Pancreas (tissue), 10 donors: ENCODE results near the gene ATP8A2. TPM values are rescaled to one million over a fixed set of nuclear protein-coding genes. Genes with fewer than 3 reads are reported as not detected.

Source experiments
- ATAC-seq, 4 donors: fragments of 200-7000 bp; cut with Tn5 transposase; one replicate each; pipeline versions ENCODE4 v1.8.0 to v1.9.1; 2020; ENCODE audit warnings: mild to moderate bottlenecking in 4 of 4, moderate library complexity in 4 of 4
- DNase-seq, 6 donors: peaks; one replicate each; pipeline ENCODE4 v3.0.0-alpha.2; 2020
- FAIRE-seq: peaks from 2 replicates; lab custom pipeline; 2012; peaks lifted over from hg19 to GRCh38; lab: Jason Lieb, UNC
- H3K27ac ChIP-seq, 4 donors: fragments of 200-600 bp; sonication (generic); 1 replicate in 3 of 4; 2 replicates in 1 of 4; pipeline versions ENCODE4 v1.5.0 to v1.8.0; 2020
- H3K27me3 ChIP-seq, 4 donors: fragments of 200-600 bp; one replicate each; pipeline ENCODE4 v1.8.0; 2021
- H3K36me3 ChIP-seq, 3 donors: fragments of 200-600 bp; sonication (generic) in 1 of 3; one replicate each; pipeline versions ENCODE4 v1.5.0 to v1.8.0; 2020 to 2021
- H3K4me1 ChIP-seq, 3 donors: fragments of 200-600 bp; one replicate each; pipeline ENCODE4 v1.8.0; 2021
- H3K4me3 ChIP-seq, 4 donors: fragments of 200-600 bp; sonication (generic) in 2 of 4; one replicate each; pipeline versions ENCODE4 v1.5.0 to v1.8.0; 2020 to 2021
- H3K9me3 ChIP-seq, 4 donors: fragments of 200-600 bp; one replicate each; pipeline ENCODE4 v1.8.0; 2021
- WGBS, 2 donors: extraction: QIAGEN DNeasy Blood & Tissue Kit; methylation state at CpG; one replicate each; pipeline ENCODE4 v1.1.7; 2013; 5-methylcytosine and 5-hydroxymethylcytosine counted together
- intact Hi-C, 3 donors: fragments of 100-400 bp; cut with DNase I; formaldehyde crosslinking; loops; one replicate each; pipeline versions ENCODE4 v1.11.1 to v1.14.2; 2022
- polyA plus RNA-seq, 2 donors: library from polyadenylated mRNA; stranded (reverse); fragments of 200-250 nt; gene quantifications; one replicate each; pipeline ENCODE4 v1.2.3, GENCODE V29; 2013
- total RNA-seq, 6 donors: library from RNA; stranded (reverse); fragmentation: NEBNext Ultra II Directional in 4 of 6; extraction: Animal tissue kit (Norgen Biotek cat#: 25700) in 4 of 6; gene quantifications; one replicate each; pipeline versions ENCODE4 v1.2.1 to v1.2.4, GENCODE V29; 2021 to 2023
- TF ChIP-seq, protein P1 (sequence below), 4 donors: fragments of 200-600 bp; sonication (generic) in 3 of 4; IDR thresholded peaks; one replicate each; pipeline versions ENCODE4 v1.5.0 to v1.8.0; 2021; ENCODE audit warnings: antibody characterized with exemption in 4 of 4
- donor health status: healthy with polysubstance abuse.
- donor health status: DM: no; HTN: no; CAD: no; lungs with moderate emphysema.
- donor health status: DM: no; HTN: no; CAD: no.
- donor health status: control.
- donor health status: control.
- donor health status: Bipolar disorder and iron deficiency.
- donor health status: DM: yes; HTN: yes; CAD: no.
- donor health status: DM: no; HTN: no; CAD: no.
- donor health status: DM: no; HTN: no; CAD: no.
- donor health status: DM: yes; HTN: yes; CAD: no.

ATP8A2 gene
- total and polyA plus RNA-seq, 8 donors, result 0.04 to 0.28 (median 0.14) TPM

DNA sequence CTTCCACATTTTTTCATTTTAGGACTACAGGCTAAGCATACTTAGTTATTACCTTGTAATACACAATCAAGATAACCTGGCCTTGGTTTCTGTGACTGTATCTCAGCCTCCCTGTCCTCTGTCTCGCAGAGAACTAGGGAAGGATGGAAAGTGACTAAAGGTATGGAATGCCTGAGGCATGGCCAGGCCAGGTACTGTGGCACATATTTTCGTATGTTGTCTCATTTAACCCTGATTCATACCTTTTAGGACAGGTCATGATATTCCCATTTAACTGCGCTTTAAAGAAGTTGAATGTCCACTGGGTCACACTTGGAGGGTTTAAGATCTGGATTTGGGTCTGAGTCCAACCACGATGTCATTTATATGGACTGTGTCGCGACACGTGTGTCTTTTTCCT, 357.4 kb downstream of the ATP8A2 start:
- DNase-seq (no peak), ATAC-seq (no peak), FAIRE-seq (no peak)
- peaks cover 0 to 10% (median 0%) of the 10 kb centered on the region in 3 donors for H3K4me1 ChIP-seq
- TF ChIP-seq, protein P1, sequence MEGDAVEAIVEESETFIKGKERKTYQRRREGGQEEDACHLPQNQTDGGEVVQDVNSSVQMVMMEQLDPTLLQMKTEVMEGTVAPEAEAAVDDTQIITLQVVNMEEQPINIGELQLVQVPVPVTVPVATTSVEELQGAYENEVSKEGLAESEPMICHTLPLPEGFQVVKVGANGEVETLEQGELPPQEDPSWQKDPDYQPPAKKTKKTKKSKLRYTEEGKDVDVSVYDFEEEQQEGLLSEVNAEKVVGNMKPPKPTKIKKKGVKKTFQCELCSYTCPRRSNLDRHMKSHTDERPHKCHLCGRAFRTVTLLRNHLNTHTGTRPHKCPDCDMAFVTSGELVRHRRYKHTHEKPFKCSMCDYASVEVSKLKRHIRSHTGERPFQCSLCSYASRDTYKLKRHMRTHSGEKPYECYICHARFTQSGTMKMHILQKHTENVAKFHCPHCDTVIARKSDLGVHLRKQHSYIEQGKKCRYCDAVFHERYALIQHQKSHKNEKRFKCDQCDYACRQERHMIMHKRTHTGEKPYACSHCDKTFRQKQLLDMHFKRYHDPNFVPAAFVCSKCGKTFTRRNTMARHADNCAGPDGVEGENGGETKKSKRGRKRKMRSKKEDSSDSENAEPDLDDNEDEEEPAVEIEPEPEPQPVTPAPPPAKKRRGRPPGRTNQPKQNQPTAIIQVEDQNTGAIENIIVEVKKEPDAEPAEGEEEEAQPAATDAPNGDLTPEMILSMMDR (IDR thresholded peaks at IDR 0.05), result no peak
- no peaks in the 10 kb centered on the region for H3K36me3 ChIP-seq
- intact Hi-C loops, result no loop called here
- H3K4me3 ChIP-seq, result no peak overlapping the region
- H3K9me3 ChIP-seq, result no peaks in the 10 kb centered on the region
- H3K27me3 ChIP-seq, result no peaks in the 10 kb centered on the region
- H3K27ac ChIP-seq, result no peak overlapping the region
- 75 to 78% methylated on average over 7 of the region's 7 CpGs for WGBS, 2 donors

DNA sequence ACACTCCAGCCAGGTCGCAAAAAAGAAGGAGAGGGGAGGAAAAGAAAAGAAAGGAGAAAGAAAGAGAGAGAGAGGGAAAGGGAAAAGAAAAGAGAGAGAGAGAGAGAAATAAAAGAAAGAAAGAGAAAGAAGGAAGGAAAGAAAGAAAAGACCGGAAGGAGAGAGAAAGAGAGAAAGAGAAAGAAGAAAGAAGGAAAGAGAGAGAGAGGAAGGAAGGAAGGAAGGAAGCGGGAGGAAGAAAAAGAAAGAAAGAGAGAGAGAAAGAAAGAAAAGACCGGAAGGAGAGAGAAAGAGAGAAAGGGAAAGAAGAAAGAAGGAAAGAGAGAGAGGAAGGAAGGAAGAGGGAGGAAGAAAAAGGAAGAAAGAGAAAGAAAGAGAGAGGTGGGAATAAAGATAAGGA, 359.3 kb downstream of the ATP8A2 start:
- H3K27ac ChIP-seq, result no peak overlapping the region
- TF ChIP-seq, protein P1 (IDR thresholded peaks at IDR 0.05), result no peak
- no peaks in the 10 kb centered on the region for H3K9me3 ChIP-seq
- H3K4me1 ChIP-seq, result peaks cover 0 to 10% (median 0%) of the 10 kb centered on the region in 3 donors
- no peak overlapping the region for H3K4me3 ChIP-seq
- intact Hi-C loops, result no loop called here
- H3K36me3 ChIP-seq, result no peaks in the 10 kb centered on the region
- no peaks in the 10 kb centered on the region for H3K27me3 ChIP-seq
- no peak for DNase-seq
- FAIRE-seq, result no peak
- no peak for ATAC-seq
- 77 to 80% methylated on average over 4 of the region's 4 CpGs for WGBS, 2 donors

DNA sequence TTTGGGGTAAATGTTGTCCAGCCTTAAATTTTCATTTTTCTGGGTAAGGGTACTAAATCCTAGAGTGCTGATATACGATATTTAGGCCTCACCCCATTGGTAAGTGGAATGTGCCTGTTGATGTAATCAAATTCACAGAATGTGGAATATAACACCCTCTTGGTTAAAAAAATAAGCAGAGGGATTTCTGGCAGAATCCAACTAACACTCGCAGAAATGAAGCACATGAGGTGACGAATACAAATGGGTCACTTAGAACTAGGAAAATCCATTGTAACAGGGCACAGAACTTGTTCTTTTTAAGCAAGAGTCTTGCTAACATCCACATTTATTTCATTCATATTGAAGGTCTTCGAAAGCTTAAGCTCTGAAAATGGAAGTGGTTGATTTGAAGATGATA, 359.8 kb downstream of the ATP8A2 start:
- WGBS, 2 donors, result 88 to 94% methylated on average over 4 of the region's 4 CpGs
- ATAC-seq (no peak), FAIRE-seq (no peak), DNase-seq (no peak)
- Histone ChIP-seq H3K36me3 (no peaks in the 10 kb centered on the region), H3K27me3 (no peaks in the 10 kb centered on the region), H3K4me3 (no peak overlapping the region), H3K9me3 (no peaks in the 10 kb centered on the region), H3K27ac (no peak overlapping the region), H3K4me1 (peaks cover 0 to 10% (median 0%) of the 10 kb centered on the region in 3 donors)
- TF ChIP-seq, protein P1 (IDR thresholded peaks at IDR 0.05), result no peak
- intact Hi-C loops, result no loop called here

DNA sequence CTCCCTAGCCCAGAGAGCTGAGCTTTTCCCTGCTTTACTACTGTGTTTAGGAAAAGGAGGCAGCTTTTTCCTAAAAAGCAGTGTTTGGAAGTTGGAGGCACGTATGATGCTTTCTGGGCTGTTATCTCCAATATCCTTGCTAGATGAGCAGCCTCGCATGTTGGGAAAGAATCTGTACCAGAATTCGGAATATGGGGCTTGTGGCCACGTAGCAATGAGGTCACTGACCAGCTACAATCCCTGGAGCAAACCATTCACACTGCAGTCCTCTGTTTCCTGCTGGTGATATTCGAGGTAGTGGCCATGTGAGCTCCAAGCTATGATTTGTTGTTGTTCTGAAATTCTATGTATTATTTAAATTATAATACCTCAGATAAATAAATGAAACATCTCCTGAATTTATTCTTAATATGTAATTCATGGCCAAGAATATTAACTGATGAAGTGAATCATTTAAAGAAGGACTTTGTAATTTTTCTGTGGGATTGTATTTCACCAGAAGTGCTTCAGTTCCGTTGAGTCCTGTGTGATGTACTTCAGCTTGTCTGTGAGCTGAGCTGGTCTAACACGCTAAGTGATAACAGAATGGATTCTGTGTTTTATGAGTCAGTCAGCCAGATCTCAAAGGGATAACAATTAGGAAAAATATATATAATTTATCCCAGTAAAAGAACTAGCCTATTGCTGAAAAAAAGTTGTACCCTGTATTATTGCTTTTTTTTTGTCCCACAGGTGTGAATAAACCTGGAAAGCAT, 360.5 kb downstream of the ATP8A2 start:
- ATAC-seq, result no peak
- Histone ChIP-seq H3K27me3 (no peaks in the 10 kb centered on the region), H3K4me3 (no peak overlapping the region), H3K27ac (no peak overlapping the region), H3K36me3 (no peaks in the 10 kb centered on the region), H3K4me1 (peaks cover 0 to 10% (median 0%) of the 10 kb centered on the region in 3 donors), H3K9me3 (no peaks in the 10 kb centered on the region)
- no peak for FAIRE-seq
- no peak for DNase-seq
- 71 to 80% methylated on average over 7 of the region's 7 CpGs for WGBS, 2 donors
- intact Hi-C loops, result no loop called here
- TF ChIP-seq, protein P1 (IDR thresholded peaks at IDR 0.05), result no peak

DNA sequence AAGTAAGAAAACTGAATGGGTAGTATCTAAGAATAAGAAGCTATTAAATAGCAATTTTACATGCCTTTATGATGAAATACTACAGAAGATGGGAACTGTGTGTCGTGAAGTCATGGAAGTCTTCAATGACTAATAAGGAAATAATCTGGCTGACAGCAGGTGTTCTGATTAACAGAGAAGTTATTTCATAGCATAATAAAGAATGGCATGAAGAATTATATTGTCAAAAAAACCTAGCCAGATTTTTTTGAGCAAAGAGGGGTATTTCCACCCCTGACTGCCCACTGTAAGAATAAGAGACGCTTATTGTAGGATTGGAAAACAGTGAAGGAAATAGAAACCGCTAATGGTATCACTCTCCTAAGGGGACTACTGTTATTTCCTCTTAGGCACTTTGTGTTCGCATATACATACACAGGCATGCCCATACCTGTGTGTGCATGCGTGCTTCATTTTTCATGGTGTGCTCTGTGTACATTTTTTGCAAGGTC, 361.3 kb downstream of the ATP8A2 start:
- 87 to 94% methylated on average over 5 of the region's 5 CpGs for WGBS, 2 donors
- intact Hi-C loops, result no loop called here
- ATAC-seq, result peak in 1 of 4 donors; percentile 20
- Histone ChIP-seq H3K9me3 (no peaks in the 10 kb centered on the region), H3K36me3 (no peaks in the 10 kb centered on the region), H3K27ac (no peak overlapping the region), H3K27me3 (no peaks in the 10 kb centered on the region), H3K4me3 (no peak overlapping the region), H3K4me1 (peaks cover 0 to 4% (median 3%) of the 10 kb centered on the region in 3 donors)
- TF ChIP-seq, protein P1 (IDR thresholded peaks at IDR 0.05), result no peak
- no peak for FAIRE-seq
- no peak for DNase-seq
